Activated CD8-positive, alpha-beta T cell treated with anti-CD3 and anti-CD28 coated beads, Interleukin-2, amount 10 ng/mL, durations not matched to agents 7 days and 5 days (primary cell): ENCODE measurements around the gene CPE. TPM values are rescaled to one million over a fixed set of nuclear protein-coding genes. Genes with fewer than 3 reads are reported as not detected.

ENCODE experiments used
- ATAC-seq: fragments of 150-1000 bp; cut with Tn5 transposase; one replicate; pipeline ENCODE4 v1.10.0; 2021; ENCODE audit warnings: moderate library complexity
- CTCF ChIA-PET: fragments of 350-600 bp; sonication (Branson Sonifier 250); formaldehyde crosslinking; loops from one replicate; lab custom pipeline; 2021; ENCODE audit warnings: antibody characterized with exemption; lab: Charles Lee
- POLR2A ChIA-PET: fragments of 350-600 bp; sonication (Branson Sonifier 250); formaldehyde crosslinking; loops from one replicate; lab custom pipeline; 2021; ENCODE audit warnings: antibody characterized with exemption; lab: Charles Lee
- DNase-seq: peaks from one replicate; pipeline ENCODE4 v3.0.0-alpha.2; 2020
- H3K27ac Mint-ChIP-seq: one replicate; pipeline ENCODE4 v1.8.0; 2021; ENCODE audit warnings: mild to moderate bottlenecking, mixed read lengths
- H3K27me3 Mint-ChIP-seq: one replicate; pipeline ENCODE4 v1.8.0; 2021; ENCODE audit warnings: low read depth, mixed read lengths
- H3K36me3 Mint-ChIP-seq: one replicate; pipeline ENCODE4 v1.8.0; 2021; ENCODE audit warnings: low read depth, mixed read lengths
- H3K4me1 Mint-ChIP-seq: one replicate; pipeline ENCODE4 v1.8.0; 2021; ENCODE audit warnings: low read depth, mixed read lengths
- H3K4me3 Mint-ChIP-seq: one replicate; pipeline ENCODE4 v1.8.0; 2021; ENCODE audit warnings: mild to moderate bottlenecking, mixed read lengths
- H3K9me3 Mint-ChIP-seq: one replicate; pipeline ENCODE4 v1.8.0; 2022; ENCODE audit warnings: mixed read lengths; ENCODE audit not compliant: insufficient read depth
- total RNA-seq, 2 experiments: library from RNA; stranded (reverse); gene quantifications; one replicate each; pipeline ENCODE4 v1.2.3, GENCODE V29; 2021

Gene CPE
- total RNA-seq, 2 experiments from 2014 or later, result not detected

GRCh38 chr4:165410214-165410613 is 31.4 kb downstream of the CPE start:
- Mint-ChIP-seq H3K27ac (no peak overlapping the region), H3K9me3 (no peaks in the 10 kb centered on the region), H3K4me1 (no peaks in the 10 kb centered on the region), H3K4me3 (no peak overlapping the region), H3K27me3 (peaks cover 17% of the 10 kb centered on the region), H3K36me3 (no peaks in the 10 kb centered on the region)
- DNase-seq (no peak), ATAC-seq (no peak)
- ChIA-PET POLR2A (no interaction called here), CTCF (no interaction called here)

GRCh38 chr4:165415910-165416309 is 37.1 kb downstream of the CPE start:
- ChIA-PET POLR2A (no interaction called here), CTCF (interaction anchor here (1.0 kb wide), 1 partner anchor 285 kb away, joined by 4 read pairs; no protein-coding TSS in a partner anchor)
- H3K4me3 Mint-ChIP-seq, result no peak overlapping the region
- H3K27ac Mint-ChIP-seq, result no peak overlapping the region
- DNase-seq (no peak), ATAC-seq (no peak)
- no peaks in the 10 kb centered on the region for H3K4me1 Mint-ChIP-seq
- H3K27me3 Mint-ChIP-seq, result peaks cover 14% of the 10 kb centered on the region
- H3K36me3 Mint-ChIP-seq, result no peaks in the 10 kb centered on the region
- H3K9me3 Mint-ChIP-seq, result no peaks in the 10 kb centered on the region

GRCh38 chr4:165418073-165418472 is 39.3 kb downstream of the CPE start:
- CTCF ChIA-PET, result no interaction called here
- H3K9me3 Mint-ChIP-seq, result no peaks in the 10 kb centered on the region
- no peaks in the 10 kb centered on the region for H3K36me3 Mint-ChIP-seq
- no peaks in the 10 kb centered on the region for H3K4me1 Mint-ChIP-seq
- DNase-seq, result no peak
- ATAC-seq, result no peak
- no peak overlapping the region for H3K4me3 Mint-ChIP-seq
- peaks cover 14% of the 10 kb centered on the region for H3K27me3 Mint-ChIP-seq
- POLR2A ChIA-PET, result no interaction called here
- H3K27ac Mint-ChIP-seq, result no peak overlapping the region

- CTCF ChIA-PET, result interaction anchor here (1.2 kb wide), 1 partner anchor 33 kb away, joined by 3 read pairs; no protein-coding TSS in a partner anchor
- Mint-ChIP-seq H3K27me3 (peaks cover 12% of the 10 kb centered on the region), H3K36me3 (no peaks in the 10 kb centered on the region), H3K27ac (no peak overlapping the region), H3K4me1 (peaks cover 9% of the 10 kb centered on the region), H3K4me3 (no peak overlapping the region), H3K9me3 (no peaks in the 10 kb centered on the region)
- DNase-seq, result no peak
- POLR2A ChIA-PET, result no interaction called here
- no peak for ATAC-seq
These were observed 46.8 kb downstream of the CPE start for GRCh38 chr4:165425629-165426028.

- DNase-seq (no peak), ATAC-seq (no peak)
- no peak overlapping the region for H3K27ac Mint-ChIP-seq
- peaks cover 8% of the 10 kb centered on the region for H3K27me3 Mint-ChIP-seq
- POLR2A ChIA-PET, result no interaction called here
- no peaks in the 10 kb centered on the region for H3K9me3 Mint-ChIP-seq
- no peak overlapping the region for H3K4me3 Mint-ChIP-seq
- H3K36me3 Mint-ChIP-seq, result no peaks in the 10 kb centered on the region
- CTCF ChIA-PET, result interaction anchor here (1.2 to 1.4 kb wide), 2 partner anchors 33 to 295 kb away, joined by 3 read pairs; no protein-coding TSS in a partner anchor
- peaks cover 9% of the 10 kb centered on the region for H3K4me1 Mint-ChIP-seq
These were observed 47.5 kb downstream of the CPE start for GRCh38 chr4:165426331-165426730.

GRCh38 chr4:165426823-165427222 is 48.0 kb downstream of the CPE start:
- Mint-ChIP-seq H3K27me3 (peaks cover 9% of the 10 kb centered on the region), H3K4me3 (no peak overlapping the region), H3K36me3 (no peaks in the 10 kb centered on the region), H3K9me3 (no peaks in the 10 kb centered on the region), H3K27ac (no peak overlapping the region), H3K4me1 (peaks cover 9% of the 10 kb centered on the region)
- DNase-seq, result no peak
- ChIA-PET CTCF (interaction anchor here (0.8 to 1.4 kb wide), 2 partner anchors 13 to 296 kb away, joined by 3 read pairs; no protein-coding TSS in a partner anchor), POLR2A (no interaction called here)
- ATAC-seq, result no peak

GRCh38 chr4:165428957-165429356 is 50.1 kb downstream of the CPE start:
- Mint-ChIP-seq H3K9me3 (no peaks in the 10 kb centered on the region), H3K27me3 (peaks cover 11% of the 10 kb centered on the region), H3K4me1 (peaks cover 9% of the 10 kb centered on the region), H3K27ac (no peak overlapping the region), H3K36me3 (no peaks in the 10 kb centered on the region), H3K4me3 (no peak overlapping the region)
- POLR2A ChIA-PET, result no interaction called here
- no peak for ATAC-seq
- CTCF ChIA-PET, result no interaction called here
- DNase-seq, result no peak

- ATAC-seq (no peak), DNase-seq (no peak)
- Mint-ChIP-seq H3K4me3 (no peak overlapping the region), H3K36me3 (no peaks in the 10 kb centered on the region), H3K4me1 (no peaks in the 10 kb centered on the region), H3K27ac (no peak overlapping the region), H3K27me3 (peaks cover 12% of the 10 kb centered on the region), H3K9me3 (no peaks in the 10 kb centered on the region)
- ChIA-PET POLR2A (no interaction called here), CTCF (interaction anchor here (1.4 kb wide), 1 partner anchor 321 kb away, joined by 4 read pairs; the partner anchor contains the start of gene TMEM192)
These were observed 54.7 kb downstream of the CPE start for GRCh38 chr4:165433529-165433928.

GRCh38 chr4:165437691-165438090 is 58.9 kb downstream of the CPE start:
- ChIA-PET CTCF (no interaction called here), POLR2A (no interaction called here)
- Mint-ChIP-seq H3K27me3 (peaks cover 10% of the 10 kb centered on the region), H3K4me3 (no peak overlapping the region), H3K4me1 (no peaks in the 10 kb centered on the region), H3K27ac (no peak overlapping the region), H3K36me3 (no peaks in the 10 kb centered on the region), H3K9me3 (no peaks in the 10 kb centered on the region)
- DNase-seq, result no peak
- ATAC-seq, result no peak

GRCh38 chr4:165439344-165439743 is 60.5 kb downstream of the CPE start:
- POLR2A ChIA-PET, result no interaction called here
- no peaks in the 10 kb centered on the region for H3K9me3 Mint-ChIP-seq
- DNase-seq, result no peak
- CTCF ChIA-PET, result interaction anchor here (1.1 kb wide), 1 partner anchor 12 kb away, joined by 3 read pairs; no protein-coding TSS in a partner anchor
- H3K27ac Mint-ChIP-seq, result no peak overlapping the region
- H3K4me1 Mint-ChIP-seq, result peaks cover 6% of the 10 kb centered on the region
- H3K27me3 Mint-ChIP-seq, result peaks cover 7% of the 10 kb centered on the region
- no peak for ATAC-seq
- no peaks in the 10 kb centered on the region for H3K36me3 Mint-ChIP-seq
- H3K4me3 Mint-ChIP-seq, result no peak overlapping the region

GRCh38 chr4:165439981-165440380 is 61.2 kb downstream of the CPE start:
- H3K4me3 Mint-ChIP-seq, result no peak overlapping the region
- no peaks in the 10 kb centered on the region for H3K9me3 Mint-ChIP-seq
- H3K36me3 Mint-ChIP-seq, result no peaks in the 10 kb centered on the region
- no peak overlapping the region for H3K27ac Mint-ChIP-seq
- ChIA-PET CTCF (interaction anchor here (1.1 kb wide), 1 partner anchor 13 kb away, joined by 3 read pairs; no protein-coding TSS in a partner anchor), POLR2A (no interaction called here)
- ATAC-seq (no peak), DNase-seq (no peak)
- H3K4me1 Mint-ChIP-seq, result peaks cover 6% of the 10 kb centered on the region
- H3K27me3 Mint-ChIP-seq, result peaks cover 7% of the 10 kb centered on the region

- DNase-seq, result no peak
- H3K27me3 Mint-ChIP-seq, result peaks cover 6% of the 10 kb centered on the region
These were observed 61.8 kb downstream of the CPE start for GRCh38 chr4:165440415-165441158.

More at GRCh38 chr4:165440415-165441158, 61.8 kb downstream of the CPE start:
- Mint-ChIP-seq H3K4me3 (no peak overlapping the region), H3K27ac (no peak overlapping the region), H3K36me3 (no peaks in the 10 kb centered on the region), H3K4me1 (peaks cover 6% of the 10 kb centered on the region), H3K9me3 (no peaks in the 10 kb centered on the region)
- ChIA-PET POLR2A (no interaction called here), CTCF (interaction anchor here (1.1 kb wide), 1 partner anchor 14 kb away, joined by 3 read pairs; no protein-coding TSS in a partner anchor)
- no peak for ATAC-seq
